Gastrocnemius medialis (tissue), 4 donors: ENCODE results near the gene DUSP2. TPM values are rescaled to one million over a fixed set of nuclear protein-coding genes. Genes with fewer than 3 reads are reported as not detected.

Experiments used
- ATAC-seq, 2 donors: fragments of 150-250 bp; one replicate each; pipeline ENCODE4 v1.9.1; 2016
- DNase-seq, 2 donors: peaks; one replicate each; pipeline ENCODE4 v3.0.0-alpha.2; 2019
- H3K27ac ChIP-seq, 4 donors: fragments of 200-600 bp; sonication (generic); 1 replicate in 1 of 4; 2 replicates in 3 of 4; pipeline ENCODE4 v1.5.1; 2016 to 2018; ENCODE audit warnings: mild to moderate bottlenecking in 2 of 4, moderate library complexity in 1 of 4
- H3K27me3 ChIP-seq, 3 donors: fragments of 200-600 bp; sonication (generic) in 2 of 3; 1 replicate in 1 of 3; 2 replicates in 2 of 3; pipeline versions ENCODE4 v1.5.1 to v1.6.0; 2016 to 2019; ENCODE audit warnings: mild to moderate bottlenecking in 1 of 3, moderate library complexity in 1 of 3
- H3K36me3 ChIP-seq, 2 donors: fragments of 200-600 bp; sonication (generic) in 1 of 2; one replicate each; pipeline ENCODE4 v1.5.1; 2017 to 2018
- H3K4me1 ChIP-seq, 2 donors: fragments of 200-600 bp; sonication (generic) in 1 of 2; one replicate each; pipeline ENCODE4 v1.5.1; 2016 to 2017; ENCODE audit warnings: mild to moderate bottlenecking in 2 of 2
- H3K4me3 ChIP-seq, 4 donors: fragments of 200-600 bp; sonication (generic) in 3 of 4; 1 replicate in 1 of 4; 2 replicates in 3 of 4; pipeline ENCODE4 v1.5.1; 2016 to 2019; ENCODE audit warnings: mild to moderate bottlenecking in 2 of 4
- H3K9me3 ChIP-seq, 3 donors: fragments of 200-600 bp; sonication (generic) in 2 of 3; 1 replicate in 1 of 3; 2 replicates in 2 of 3; pipeline ENCODE4 v1.5.1; 2016 to 2019
- POLR2A ChIP-seq, 2 donors: fragments of 450-650 bp; IDR thresholded peaks; one replicate each; pipeline ENCODE4 v1.6.1; 2017; ENCODE audit warnings: antibody characterized with exemption in 2 of 2, mild to moderate bottlenecking in 2 of 2, moderate library complexity in 2 of 2
- in situ Hi-C, 4 donors: fragments of 200-750 bp; cut with MboI; loops; one replicate each; pipeline versions ENCODE4 v1.15.0 to v1.8.0; 2017; ENCODE audit warnings: low sequenced_read_pairs in 4 of 4
- intact Hi-C: fragments of 100-400 bp; cut with DNase I; formaldehyde crosslinking; loops from one replicate; pipeline ENCODE4 v1.15.1; 2023; ENCODE audit warnings: low total_unique reads
- total RNA-seq, 4 donors: library from RNA; depleted of rRNA; stranded (reverse); fragments of >200 nt; gene quantifications; one replicate each; pipeline versions ENCODE4 v1.1.0 to v1.2.3, GENCODE V29; 2016
- TF ChIP-seq, protein P1 (sequence below), 5 experiments: fragments of 450-650 bp in 3 of 5; fragments of 200-600 bp in 2 of 5; sonication (generic) in 2 of 5; IDR thresholded peaks in 4 of 5; conservative IDR thresholded peaks in 1 of 5; 1 replicate in 4 of 5; 2 replicates in 1 of 5; pipeline ENCODE4 v1.5.1; 2016 to 2019; ENCODE audit warnings: antibody characterized with exemption in 5 of 5, mild to moderate bottlenecking in 3 of 5, moderate library complexity in 3 of 5

DUSP2 gene
- total RNA-seq, 4 donors from 2014 or later: 1.6 to 4.0 (median 2.9) TPM

- Histone ChIP-seq H3K4me1 (no peaks in the 10 kb centered on the region), H3K36me3 (no peaks in the 10 kb centered on the region), H3K9me3 (no peaks in the 10 kb centered on the region), H3K27me3 (no peaks in the 10 kb centered on the region), H3K27ac (no peak overlapping the region), H3K4me3 (no peak overlapping the region)
- intact Hi-C loops: loop anchor here (10.0 kb wide), 1 partner anchor 367 kb away; the partner anchor contains the start of gene NEURL3
- TF ChIP-seq POLR2A (IDR thresholded peaks at IDR 0.05): no peak
- TF ChIP-seq, protein P1, sequence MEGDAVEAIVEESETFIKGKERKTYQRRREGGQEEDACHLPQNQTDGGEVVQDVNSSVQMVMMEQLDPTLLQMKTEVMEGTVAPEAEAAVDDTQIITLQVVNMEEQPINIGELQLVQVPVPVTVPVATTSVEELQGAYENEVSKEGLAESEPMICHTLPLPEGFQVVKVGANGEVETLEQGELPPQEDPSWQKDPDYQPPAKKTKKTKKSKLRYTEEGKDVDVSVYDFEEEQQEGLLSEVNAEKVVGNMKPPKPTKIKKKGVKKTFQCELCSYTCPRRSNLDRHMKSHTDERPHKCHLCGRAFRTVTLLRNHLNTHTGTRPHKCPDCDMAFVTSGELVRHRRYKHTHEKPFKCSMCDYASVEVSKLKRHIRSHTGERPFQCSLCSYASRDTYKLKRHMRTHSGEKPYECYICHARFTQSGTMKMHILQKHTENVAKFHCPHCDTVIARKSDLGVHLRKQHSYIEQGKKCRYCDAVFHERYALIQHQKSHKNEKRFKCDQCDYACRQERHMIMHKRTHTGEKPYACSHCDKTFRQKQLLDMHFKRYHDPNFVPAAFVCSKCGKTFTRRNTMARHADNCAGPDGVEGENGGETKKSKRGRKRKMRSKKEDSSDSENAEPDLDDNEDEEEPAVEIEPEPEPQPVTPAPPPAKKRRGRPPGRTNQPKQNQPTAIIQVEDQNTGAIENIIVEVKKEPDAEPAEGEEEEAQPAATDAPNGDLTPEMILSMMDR (IDR thresholded peaks at IDR 0.05 in 4 of 5, conservative IDR thresholded peaks at IDR 0.05 in 1 of 5): no peak
- DNase-seq (no peak), ATAC-seq (no peak)
- in situ Hi-C loops: loop anchor here in 2 of 4 donors (25.0 kb wide), 2 partner anchors 125 to 375 kb away; partner anchors contain the start of genes CIAO1 (in 1 of the 2), NEURL3 (in 1 of the 2) and TMEM127 (in 1 of the 2)
Observed at GRCh38 chr2:96137321-96138178, 7.7 kb downstream of the DUSP2 start.

GRCh38 chr2:96136129-96136720 lies 9.0 kb downstream of the DUSP2 start:
- TF ChIP-seq, protein P1 (IDR thresholded peaks at IDR 0.05 in 4 of 5, conservative IDR thresholded peaks at IDR 0.05 in 1 of 5): no peak
- no peak for TF ChIP-seq POLR2A (IDR thresholded peaks at IDR 0.05)
- Histone ChIP-seq H3K4me1 (no peaks in the 10 kb centered on the region), H3K36me3 (no peaks in the 10 kb centered on the region), H3K27ac (no peak overlapping the region), H3K4me3 (no peak overlapping the region), H3K27me3 (no peaks in the 10 kb centered on the region), H3K9me3 (no peaks in the 10 kb centered on the region)
- in situ Hi-C loops (loop anchor here in 2 of 4 donors (25.0 kb wide), 2 partner anchors 126 to 376 kb away; partner anchors contain the start of genes CIAO1 (in 1 of the 2), NEURL3 (in 1 of the 2) and TMEM127 (in 1 of the 2)), intact Hi-C loops (loop anchor here (10.0 kb wide), 1 partner anchor 369 kb away; the partner anchor contains the start of gene NEURL3)
- no peak for ATAC-seq
- no peak for DNase-seq

DNA sequence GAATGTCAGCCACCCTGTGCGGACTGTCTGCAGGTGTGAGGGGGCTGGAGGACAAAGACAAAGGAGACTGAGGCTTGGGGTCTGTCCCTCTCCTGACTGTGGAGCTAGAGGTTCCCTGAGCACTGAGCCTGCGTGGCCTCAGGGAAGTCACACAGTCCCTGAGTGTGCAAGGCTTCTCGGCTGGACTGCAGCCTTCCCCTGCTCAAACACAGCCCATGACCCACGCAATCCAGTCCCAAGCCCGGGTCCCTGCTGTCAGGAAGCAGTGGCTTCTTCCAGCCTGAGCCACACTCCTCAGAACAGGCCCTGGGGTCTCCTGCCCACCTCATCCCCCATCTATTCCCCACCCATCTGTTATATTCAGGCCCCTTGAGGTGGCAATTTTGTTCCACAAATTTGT lies 9.6 kb downstream of the DUSP2 start:
- in situ Hi-C loops: loop anchor here in 2 of 4 donors (25.0 kb wide), 2 partner anchors 127 to 377 kb away; partner anchors contain the start of genes CIAO1 (in 1 of the 2), NEURL3 (in 1 of the 2) and TMEM127 (in 1 of the 2)
- H3K27me3 ChIP-seq: no peaks in the 10 kb centered on the region
- no peak overlapping the region for H3K4me3 ChIP-seq
- DNase-seq (no peak), ATAC-seq (no peak)
- H3K36me3 ChIP-seq: no peaks in the 10 kb centered on the region
- no peaks in the 10 kb centered on the region for H3K4me1 ChIP-seq
- no peak for TF ChIP-seq POLR2A (IDR thresholded peaks at IDR 0.05)
- TF ChIP-seq, protein P1 (IDR thresholded peaks at IDR 0.05 in 4 of 5, conservative IDR thresholded peaks at IDR 0.05 in 1 of 5): no peak
- H3K9me3 ChIP-seq: no peaks in the 10 kb centered on the region
- intact Hi-C loops: loop anchor here (10.0 kb wide), 1 partner anchor 369 kb away; the partner anchor contains the start of gene NEURL3
- H3K27ac ChIP-seq: no peak overlapping the region

DNA sequence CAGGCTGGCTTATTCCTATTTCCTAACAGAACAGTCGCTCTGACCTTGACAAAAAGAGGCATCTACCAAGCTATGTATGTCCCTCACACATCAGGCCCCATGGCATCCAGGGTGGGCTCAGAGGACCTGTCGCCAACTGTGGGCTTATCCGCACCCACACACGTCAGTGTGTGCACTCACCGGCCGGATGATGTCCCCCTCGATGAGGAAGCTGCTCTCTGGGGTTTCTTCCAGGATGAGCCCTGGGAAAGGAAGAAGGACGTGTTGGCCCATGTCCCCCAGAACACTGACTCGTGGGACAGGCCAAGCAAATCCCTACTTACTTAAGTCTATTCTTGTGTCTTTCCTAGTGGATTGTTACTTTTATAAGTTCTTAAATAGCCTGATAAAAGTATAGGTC lies 10.1 kb downstream of the DUSP2 start:
- TF ChIP-seq POLR2A (IDR thresholded peaks at IDR 0.05): no peak
- TF ChIP-seq, protein P1 (IDR thresholded peaks at IDR 0.05 in 4 of 5, conservative IDR thresholded peaks at IDR 0.05 in 1 of 5): no peak
- no peaks in the 10 kb centered on the region for H3K36me3 ChIP-seq
- H3K27me3 ChIP-seq: no peaks in the 10 kb centered on the region
- no peak overlapping the region for H3K4me3 ChIP-seq
- in situ Hi-C loops: loop anchor here in 2 of 4 donors (25.0 kb wide), 2 partner anchors 127 to 377 kb away; partner anchors contain the start of genes CIAO1 (in 1 of the 2), NEURL3 (in 1 of the 2) and TMEM127 (in 1 of the 2)
- no peaks in the 10 kb centered on the region for H3K4me1 ChIP-seq
- no peaks in the 10 kb centered on the region for H3K9me3 ChIP-seq
- no peak for DNase-seq
- H3K27ac ChIP-seq: no peak overlapping the region
- ATAC-seq: no peak
- intact Hi-C loops: loop anchor here (10.0 kb wide), 1 partner anchor 370 kb away; the partner anchor contains the start of gene NEURL3
